ENCODE data around the gene OTC. TPM values are rescaled to one million over a fixed set of nuclear protein-coding genes. Genes with fewer than 3 reads are reported as not detected.

The OTC gene
- total and polyA plus RNA-seq, 7 experiments from 2014 or later, result not detected

Other genes with a start within 250 kb of the OTC start
- not detected for gene SRPX, start 131.7 kb upstream of the OTC start, total RNA-seq
- not detected for gene SRPX, start 131.7 kb upstream of the OTC start, polyA plus RNA-seq
- gene RPGR, start 25.1 kb upstream of the OTC start, total RNA-seq, result 10 to 100 TPM in 4 of 5 experiments, 1 to 10 TPM in 1; 4.3 to 26.0 (median 10.9) TPM
- 1 to 10 TPM; 4.8 to 5.9 TPM for gene RPGR, start 25.1 kb upstream of the OTC start, polyA plus RNA-seq
- gene TSPAN7, start 208.9 kb downstream of the OTC start, total RNA-seq, result under 1 TPM in 3 of 5 experiments, not detected in 2; 0.27 to 0.48 (median 0.41) TPM
- 1 to 10 TPM in 1 of 2 donors, under 1 TPM in 1; 0.65 to 1.3 TPM for gene TSPAN7, start 208.9 kb downstream of the OTC start, polyA plus RNA-seq